K562 (cell line): ENCODE results near the gene AP1G1. TPM values are rescaled to one million over a fixed set of nuclear protein-coding genes. Genes with fewer than 3 reads are reported as not detected.

Experiments
- ASH1L ChIP-seq: fragments of 450-650 bp; IDR thresholded peaks from 2 replicates; pipeline ENCODE4 v1.6.1; 2018; ENCODE audit warnings: borderline replicate concordance, mild to moderate bottlenecking, low read depth; ENCODE audit not compliant: partially characterized antibody
- CBFA2T2 ChIP-seq: fragments of 450-650 bp; conservative IDR thresholded peaks from 2 replicates; pipeline ENCODE4 v1.6.1; 2017; ENCODE audit warnings: mild to moderate bottlenecking
- CBFA2T3 ChIP-seq: fragments of 450-650 bp; IDR thresholded peaks from 2 replicates; pipeline ENCODE4 v1.6.1; 2017
- CBFB ChIP-seq: sonication (generic); formaldehyde crosslinking; IDR thresholded peaks from 2 replicates; pipeline ENCODE4 v1.4.0; 2020; ENCODE audit warnings: mild to moderate bottlenecking, missing genetic modification reagents
- CBX8 ChIP-seq: fragments of 200-600 bp; sonication (generic); IDR thresholded peaks from 2 replicates; pipeline ENCODE4 v1.6.1; 2012; ENCODE audit warnings: borderline replicate concordance, mixed run types, low read depth, mild to moderate bottlenecking, moderate library complexity, mixed read lengths, low read length, control low read depth, inconsistent platforms; ENCODE audit not compliant: poor library complexity, severe bottlenecking; ENCODE audit errors: extremely low read depth
- EGR1 ChIP-seq: fragments of 450-650 bp; conservative IDR thresholded peaks from 2 replicates; pipeline ENCODE4 v1.6.1; 2017; ENCODE audit warnings: mild to moderate bottlenecking
- HOXB6 ChIP-seq: fragments of 250-450 bp; sonication (Bioruptor Pico); IDR thresholded peaks from 2 replicates; pipeline ENCODE4 v1.5.1; 2022; ENCODE audit warnings: mild to moderate bottlenecking, borderline replicate concordance
- KDM1A ChIP-seq, 2 experiments: fragments of 450-650 bp; IDR thresholded peaks; 2 replicates each; pipeline ENCODE4 v1.6.1; 2016; ENCODE audit warnings: mild to moderate bottlenecking in 2 of 2
- PHF8 ChIP-seq: fragments of 200-600 bp; sonication (generic); IDR thresholded peaks from 2 replicates; pipeline ENCODE4 v1.6.1; 2012; ENCODE audit warnings: mixed run types, mild to moderate bottlenecking, inconsistent platforms, low read length, moderate library complexity, borderline replicate concordance
- RB1 ChIP-seq: fragments of 450-650 bp; IDR thresholded peaks from 2 replicates; pipeline ENCODE4 v1.6.1; 2017; ENCODE audit warnings: low read depth, mild to moderate bottlenecking
- RBM15 ChIP-seq: fragments of 200-400 bp; formaldehyde crosslinking; IDR thresholded peaks from 2 replicates; pipeline ENCODE4 v1.6.1; 2018; ENCODE audit warnings: mild to moderate bottlenecking, low read length, moderate library complexity; ENCODE audit not compliant: insufficient read depth
- SP1 ChIP-seq: sonication (generic); formaldehyde crosslinking; IDR thresholded peaks from 2 replicates; pipeline ENCODE4 v1.8.1; 2022; ENCODE audit warnings: mild to moderate bottlenecking, missing genetic modification reagents
- TAL1 ChIP-seq: fragments of 450-650 bp; IDR thresholded peaks from 2 replicates; pipeline ENCODE4 v1.6.1; 2016; ENCODE audit warnings: mild to moderate bottlenecking
- ZFP1 ChIP-seq: fragments of 450-650 bp; formaldehyde crosslinking; IDR thresholded peaks from 2 replicates; pipeline ENCODE4 v1.4.0; 2020; ENCODE audit warnings: mild to moderate bottlenecking, mixed read lengths
- ZNF217 ChIP-seq: sonication (generic); formaldehyde crosslinking; IDR thresholded peaks from 2 replicates; pipeline ENCODE4 v1.8.0; 2022; ENCODE audit warnings: mild to moderate bottlenecking, missing genetic modification reagents
- ZNF507 ChIP-seq: conservative IDR thresholded peaks from 2 replicates; pipeline ENCODE4 v1.6.1; 2017; ENCODE audit warnings: missing genetic modification characterization, missing compliant biosample characterization
- polyA plus RNA-seq, 8 experiments: library from polyadenylated mRNA; depleted of rRNA in 4 of 8; stranded (reverse) in 5 of 8; unstranded in 3 of 8; fragments of >200 nt; fragmentation: Nextera tagmentation in 2 of 8; fragmentation: Illumina TruSeq in 1 of 8; extraction: Ambion mirVana in 2 of 8; extraction: Trizol in 1 of 8; gene quantifications; 2 replicates each; pipeline versions ENCODE4 v1.2.1 to v1.2.3, GENCODE V29; 2011 to 2014; ENCODE audit warnings: inconsistent platforms in 1 of 8, missing spikeins in 1 of 8
- total RNA-seq, 7 experiments: library from RNA; depleted of rRNA in 6 of 7; stranded (reverse); fragments of >200 nt in 6 of 7; fragmentation: Illumina TruSeq in 2 of 7; extraction: Trizol in 2 of 7; gene quantifications; 2 replicates each; pipeline versions ENCODE4 v1.2.1 to v1.2.3, GENCODE V29; 2011 to 2021; ENCODE audit warnings: low replicate concordance in 1 of 7
- TF ChIP-seq, protein P1 (sequence below): sonication (generic); formaldehyde crosslinking; IDR thresholded peaks from 2 replicates; pipeline ENCODE4 v1.8.1; 2023; ENCODE audit warnings: mild to moderate bottlenecking, missing genetic modification reagents

Gene AP1G1
- total and polyA plus RNA-seq, 9 of the 15 experiments (the other 6 are each of a cell fraction or from before 2014, with no cell fraction given): 7.0 to 59.2 (median 42.0) TPM

DNA sequence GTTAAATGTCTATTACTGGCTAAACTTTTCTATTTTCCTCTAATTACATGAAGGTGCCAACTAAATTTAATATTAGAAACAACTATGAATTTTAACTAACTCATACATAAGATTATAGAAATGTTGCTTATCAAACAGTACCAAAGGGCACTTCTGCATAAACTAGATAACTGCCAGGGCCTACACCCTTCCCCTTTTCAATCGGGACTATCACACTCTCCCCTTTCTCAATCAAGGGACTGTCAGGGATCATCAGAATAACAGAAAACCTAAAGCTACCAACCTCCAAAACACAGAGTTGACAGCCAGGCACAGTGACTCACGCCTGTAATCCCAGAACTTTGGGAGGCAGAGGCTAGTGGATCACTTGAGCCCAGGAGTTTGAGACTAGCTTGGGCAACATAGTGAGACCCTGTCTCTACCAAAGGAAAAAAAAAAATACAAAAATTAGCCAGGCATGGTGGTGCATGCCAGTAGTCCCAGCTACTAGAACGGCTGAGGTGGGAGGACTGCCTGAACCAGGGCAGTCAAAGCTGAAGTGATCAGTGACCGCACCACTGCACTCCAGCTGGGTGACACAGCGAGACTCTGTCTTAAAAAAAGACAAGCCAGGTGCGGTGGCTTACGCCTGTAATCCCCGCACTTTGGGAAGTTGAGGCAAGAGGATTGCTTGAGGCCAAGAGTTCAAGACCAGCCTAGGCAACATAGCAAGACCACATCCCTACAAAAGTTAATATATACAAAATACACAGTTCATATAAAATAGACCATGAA lies 80.9 kb downstream of the AP1G1 start (continued):
- TF ChIP-seq HOXB6 (CRISPR knock-in tag) (no peak), PHF8 (no peak), RB1 (no peak), SP1 (CRISPR knock-in tag) (no peak), TAL1 (peak; percentile 39; the same call in 1 of the 2 replicates), RBM15 (no peak), CBFB (CRISPR knock-in tag) (no peak), ZFP1 (CRISPR knock-in tag) (no peak), CBFA2T2 (peak; percentile 45), KDM1A (IDR thresholded peaks at IDR 0.05) (peak in 1 of 2 experiments; percentile 42; a peak in 1 of 4 replicates), EGR1 (no peak), ZNF217 (no peak), CBFA2T3 (peak; percentile 65), ASH1L (no peak), CBX8 (no peak), ZNF507 (tag) (no peak)
- TF ChIP-seq, protein P1, sequence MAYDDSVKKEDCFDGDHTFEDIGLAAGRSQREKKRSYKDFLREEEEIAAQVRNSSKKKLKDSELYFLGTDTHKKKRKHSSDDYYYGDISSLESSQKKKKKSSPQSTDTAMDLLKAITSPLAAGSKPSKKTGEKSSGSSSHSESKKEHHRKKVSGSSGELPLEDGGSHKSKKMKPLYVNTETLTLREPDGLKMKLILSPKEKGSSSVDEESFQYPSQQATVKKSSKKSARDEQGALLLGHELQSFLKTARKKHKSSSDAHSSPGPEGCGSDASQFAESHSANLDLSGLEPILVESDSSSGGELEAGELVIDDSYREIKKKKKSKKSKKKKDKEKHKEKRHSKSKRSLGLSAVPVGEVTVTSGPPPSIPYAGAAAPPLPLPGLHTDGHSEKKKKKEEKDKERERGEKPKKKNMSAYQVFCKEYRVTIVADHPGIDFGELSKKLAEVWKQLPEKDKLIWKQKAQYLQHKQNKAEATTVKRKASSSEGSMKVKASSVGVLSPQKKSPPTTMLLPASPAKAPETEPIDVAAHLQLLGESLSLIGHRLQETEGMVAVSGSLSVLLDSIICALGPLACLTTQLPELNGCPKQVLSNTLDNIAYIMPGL (CRISPR knock-in tag): no peak
